Osteocyte (in vitro differentiated cells): ENCODE results near the gene PFN4. TPM values are rescaled to one million over a fixed set of nuclear protein-coding genes. Genes with fewer than 3 reads are reported as not detected.

ENCODE experiments used
- DNase-seq: peaks from one replicate; pipeline ENCODE4 v3.0.0; 2021; ENCODE audit warnings: mixed read lengths; ENCODE audit not compliant: unreplicated experiment; ENCODE audit errors: extremely low spot score
- H3K27ac Mint-ChIP-seq: one replicate; pipeline ENCODE4 v1.8.0; 2021; ENCODE audit warnings: mild to moderate bottlenecking, mixed read lengths; ENCODE audit not compliant: unreplicated experiment
- H3K27me3 Mint-ChIP-seq: one replicate; pipeline ENCODE4 v1.8.0; 2021; ENCODE audit warnings: mixed read lengths; ENCODE audit not compliant: unreplicated experiment
- H3K36me3 Mint-ChIP-seq: one replicate; pipeline ENCODE4 v1.8.0; 2021; ENCODE audit warnings: mixed read lengths; ENCODE audit not compliant: unreplicated experiment
- H3K4me1 Mint-ChIP-seq: one replicate; pipeline ENCODE4 v1.8.0; 2021; ENCODE audit warnings: mixed read lengths; ENCODE audit not compliant: unreplicated experiment
- H3K4me3 Mint-ChIP-seq: one replicate; pipeline ENCODE4 v1.8.0; 2021; ENCODE audit warnings: mild to moderate bottlenecking, moderate library complexity, mixed read lengths; ENCODE audit not compliant: unreplicated experiment
- H3K9me3 Mint-ChIP-seq: one replicate; pipeline ENCODE4 v1.8.0; 2021; ENCODE audit warnings: mixed read lengths; ENCODE audit not compliant: unreplicated experiment
- total RNA-seq: library from RNA; stranded (reverse); gene quantifications from 2 replicates; pipeline ENCODE4 v1.2.1, GENCODE V29; 2021
- TF ChIP-seq, protein P1 (sequence below): fragments of 200-600 bp; sonication (generic); IDR thresholded peaks from 2 replicates; pipeline ENCODE4 v1.5.0; 2021; ENCODE audit warnings: antibody characterized with exemption, mild to moderate bottlenecking, moderate library complexity

PFN4 gene
- total RNA-seq, 1 donor from 2014 or later: 1.4 TPM

DNA sequence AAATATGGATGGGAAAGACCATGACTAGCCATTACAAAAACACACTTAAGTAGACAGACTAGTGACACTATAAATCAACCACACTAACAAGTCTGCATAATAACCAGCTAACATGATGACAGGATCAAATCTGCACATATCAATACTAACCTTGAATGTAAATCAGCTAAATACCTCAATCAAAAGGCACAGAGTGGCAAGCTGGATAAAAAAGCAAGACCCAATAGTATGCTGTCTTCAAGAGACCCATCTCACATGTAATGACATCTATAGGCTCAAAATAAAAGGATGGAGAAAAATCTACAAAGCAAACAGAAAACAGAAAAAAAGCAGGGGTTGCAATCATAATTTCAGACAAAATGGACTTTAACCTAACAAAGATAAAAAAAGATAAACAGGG lies 16.3 kb downstream of the PFN4 start:
- Mint-ChIP-seq H3K4me3 (no peak overlapping the region), H3K27ac (no peak overlapping the region), H3K9me3 (peaks cover 20% of the 10 kb centered on the region), H3K4me1 (peaks cover 11% of the 10 kb centered on the region), H3K27me3 (no peaks in the 10 kb centered on the region), H3K36me3 (peaks cover 9% of the 10 kb centered on the region)
- no peak for DNase-seq
- TF ChIP-seq, protein P1, sequence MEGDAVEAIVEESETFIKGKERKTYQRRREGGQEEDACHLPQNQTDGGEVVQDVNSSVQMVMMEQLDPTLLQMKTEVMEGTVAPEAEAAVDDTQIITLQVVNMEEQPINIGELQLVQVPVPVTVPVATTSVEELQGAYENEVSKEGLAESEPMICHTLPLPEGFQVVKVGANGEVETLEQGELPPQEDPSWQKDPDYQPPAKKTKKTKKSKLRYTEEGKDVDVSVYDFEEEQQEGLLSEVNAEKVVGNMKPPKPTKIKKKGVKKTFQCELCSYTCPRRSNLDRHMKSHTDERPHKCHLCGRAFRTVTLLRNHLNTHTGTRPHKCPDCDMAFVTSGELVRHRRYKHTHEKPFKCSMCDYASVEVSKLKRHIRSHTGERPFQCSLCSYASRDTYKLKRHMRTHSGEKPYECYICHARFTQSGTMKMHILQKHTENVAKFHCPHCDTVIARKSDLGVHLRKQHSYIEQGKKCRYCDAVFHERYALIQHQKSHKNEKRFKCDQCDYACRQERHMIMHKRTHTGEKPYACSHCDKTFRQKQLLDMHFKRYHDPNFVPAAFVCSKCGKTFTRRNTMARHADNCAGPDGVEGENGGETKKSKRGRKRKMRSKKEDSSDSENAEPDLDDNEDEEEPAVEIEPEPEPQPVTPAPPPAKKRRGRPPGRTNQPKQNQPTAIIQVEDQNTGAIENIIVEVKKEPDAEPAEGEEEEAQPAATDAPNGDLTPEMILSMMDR: no peak

DNA sequence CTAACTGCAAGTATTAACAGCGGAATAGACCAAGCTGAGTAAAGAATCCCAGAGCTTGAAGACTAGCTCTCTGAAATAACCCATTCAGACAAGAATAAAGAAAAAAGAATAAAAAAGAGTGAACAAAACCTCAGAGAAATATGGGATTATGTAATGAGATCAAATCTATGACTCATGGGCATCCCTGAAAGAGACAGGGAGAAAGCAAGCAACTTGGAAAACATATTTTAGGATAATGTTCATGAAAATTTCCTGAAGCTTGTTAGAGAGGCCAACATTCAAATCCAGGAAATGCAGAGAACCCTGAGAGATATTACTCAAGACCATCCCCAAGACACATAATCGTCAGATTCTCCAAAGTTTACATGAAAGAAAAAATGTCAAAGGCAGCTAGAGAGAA lies 17.3 kb downstream of the PFN4 start:
- H3K27me3 Mint-ChIP-seq: no peaks in the 10 kb centered on the region
- no peak overlapping the region for H3K4me3 Mint-ChIP-seq
- DNase-seq: no peak

DNA sequence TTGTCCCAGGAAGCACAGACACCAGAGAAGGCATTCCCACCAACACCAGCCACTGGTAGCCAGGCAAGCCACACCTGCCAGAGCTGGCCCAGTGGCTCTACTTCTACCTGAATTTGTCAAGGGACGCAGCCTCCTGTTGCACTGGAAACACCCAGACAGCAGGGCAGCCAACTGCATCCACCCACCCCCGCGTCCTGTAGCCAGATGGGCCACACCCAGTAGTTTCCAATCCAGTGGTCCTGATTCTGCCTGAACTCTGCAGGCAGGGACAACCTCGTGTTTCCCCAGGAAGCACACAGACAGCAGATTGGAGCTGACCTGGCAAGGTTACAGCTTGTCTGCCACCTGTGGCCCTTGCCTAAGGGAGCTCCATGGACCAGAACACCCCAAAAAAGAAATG lies 18.2 kb downstream of the PFN4 start:
- H3K27me3 Mint-ChIP-seq: no peaks in the 10 kb centered on the region

More for the DNA sequence above, 17.3 kb downstream of the PFN4 start:
- TF ChIP-seq, protein P1: no peak
- Mint-ChIP-seq H3K27ac (no peak overlapping the region), H3K36me3 (peaks cover 9% of the 10 kb centered on the region), H3K9me3 (peaks cover 20% of the 10 kb centered on the region), H3K4me1 (peaks cover 2% of the 10 kb centered on the region)

DNA sequence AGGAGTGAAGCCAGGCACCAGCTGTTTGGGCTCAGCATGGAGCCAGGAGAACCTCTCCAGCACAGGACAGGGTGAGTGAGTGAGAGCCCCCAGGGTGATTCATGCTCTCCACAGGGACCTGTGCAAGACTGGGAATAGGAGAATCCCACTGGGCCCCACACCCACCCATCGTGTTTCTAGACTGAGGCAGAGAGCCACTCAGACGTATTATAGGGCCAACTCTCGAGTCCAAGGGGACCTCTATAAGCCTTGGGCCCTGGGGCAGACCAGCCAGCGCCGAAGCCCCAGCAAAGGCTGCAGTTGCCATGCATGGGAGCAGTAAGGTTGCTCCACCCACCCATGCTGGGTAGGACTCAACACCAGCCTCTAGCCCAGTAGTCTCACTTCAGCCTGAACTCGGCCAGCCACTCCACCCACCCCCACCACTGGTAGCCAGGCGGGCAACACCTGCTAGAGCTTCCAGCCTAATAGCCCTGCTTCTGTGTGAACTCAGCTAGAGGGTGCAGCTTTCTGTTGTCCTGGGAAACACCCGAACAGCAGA lies 19.0 kb downstream of the PFN4 start:
- H3K36me3 Mint-ChIP-seq: peaks cover 9% of the 10 kb centered on the region
- TF ChIP-seq, protein P1: no peak
- no peaks in the 10 kb centered on the region for H3K27me3 Mint-ChIP-seq
- H3K9me3 Mint-ChIP-seq: peaks cover 16% of the 10 kb centered on the region
- no peak for DNase-seq
- no peak overlapping the region for H3K27ac Mint-ChIP-seq
- no peaks in the 10 kb centered on the region for H3K4me1 Mint-ChIP-seq
- no peak overlapping the region for H3K4me3 Mint-ChIP-seq

More for the DNA sequence above, 18.2 kb downstream of the PFN4 start:
- Mint-ChIP-seq H3K27ac (no peak overlapping the region), H3K36me3 (peaks cover 9% of the 10 kb centered on the region), H3K9me3 (peaks cover 20% of the 10 kb centered on the region), H3K4me1 (peaks cover under 1% of the 10 kb centered on the region), H3K4me3 (no peak overlapping the region)
- TF ChIP-seq, protein P1: no peak
- no peak for DNase-seq

DNA sequence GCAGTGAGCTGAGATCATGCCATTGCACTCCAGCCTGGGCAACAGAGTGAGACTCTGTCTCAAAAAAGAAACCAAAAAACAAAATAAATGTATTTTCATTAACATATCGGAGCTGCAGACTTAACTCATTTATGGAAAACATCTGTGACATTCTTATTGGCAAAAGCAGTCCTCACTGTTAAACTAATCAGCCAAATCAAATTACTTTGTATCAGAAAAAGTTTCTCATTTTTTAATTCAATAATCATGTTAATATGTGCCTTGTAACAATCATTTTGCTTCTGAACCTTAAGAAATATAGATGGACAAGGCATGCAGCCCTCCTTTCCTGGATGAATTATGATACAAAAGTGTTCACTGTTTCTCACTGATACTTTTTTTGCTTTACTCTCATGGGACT lies 20.5 kb downstream of the PFN4 start:
- DNase-seq: no peak
- Mint-ChIP-seq H3K36me3 (peaks cover 17% of the 10 kb centered on the region), H3K9me3 (peaks cover 17% of the 10 kb centered on the region), H3K27ac (no peak overlapping the region), H3K27me3 (no peaks in the 10 kb centered on the region), H3K4me1 (no peaks in the 10 kb centered on the region), H3K4me3 (no peak overlapping the region)
- TF ChIP-seq, protein P1: no peak
